BLaER1 treated with 17β-estradiol and CSF1 and Interleukin-3, amounts not matched to agents 10 nM and 100 nM (cell line): ENCODE data around the gene NCK2.
A peak's percentile ranks its signal among the peaks of the same experiment; 100 is the strongest.

ENCODE experiments used
- H3K27ac ChIP-seq, 11 experiments: shearing (Covaris generic); formaldehyde crosslinking; 2 replicates each; pipeline ENCODE4 v1.8.1; 2022
- H3K27me3 ChIP-seq, 11 experiments: shearing (Covaris generic); formaldehyde crosslinking; 2 replicates each; pipeline ENCODE4 v1.8.1; 2022
- H3K36me3 ChIP-seq, 11 experiments: shearing (Covaris generic); formaldehyde crosslinking; 2 replicates each; pipeline ENCODE4 v1.8.1; 2022
- H3K4me1 ChIP-seq, 10 experiments: shearing (Covaris generic); formaldehyde crosslinking; 2 replicates each; pipeline ENCODE4 v1.8.1; 2022
- H3K4me2 ChIP-seq, 11 experiments: shearing (Covaris generic); formaldehyde crosslinking; 2 replicates each; pipeline ENCODE4 v1.8.1; 2022
- H3K4me3 ChIP-seq, 10 experiments: shearing (Covaris generic); formaldehyde crosslinking; 2 replicates each; pipeline ENCODE4 v1.8.1; 2022
- H3K9ac ChIP-seq, 11 experiments: shearing (Covaris generic); formaldehyde crosslinking; 2 replicates each; pipeline ENCODE4 v1.8.1; 2022
- H3K9me3 ChIP-seq, 11 experiments: shearing (Covaris generic); formaldehyde crosslinking; replicated peaks in 1 of 11; 2 replicates each; pipeline ENCODE4 v1.8.1; 2022
- H4K20me1 ChIP-seq, 11 experiments: shearing (Covaris generic); formaldehyde crosslinking; 2 replicates each; pipeline ENCODE4 v1.8.1; 2022
- Cebpa-rat ChIP-seq, 11 experiments: shearing (Covaris generic); IDR thresholded peaks; 2 replicates each; pipeline ENCODE4 v1.8.1; 2022

NCK2 gene

GRCh38 chr2:105857076-105857740 lies 112.5 kb downstream of the NCK2 start:
- H3K9me3 ChIP-seq: peaks cover 0 to 8% (median 0%) of the 10 kb centered on the region in 11 experiments; a peak in 3 of 22 replicates
- TF ChIP-seq Cebpa-rat (IDR thresholded peaks at IDR 0.05): no peak
- H3K27ac ChIP-seq: no peak overlapping the region; a peak in 1 of 22 replicates
- no peak overlapping the region for H3K9ac ChIP-seq
- H3K4me2 ChIP-seq: no peak overlapping the region
- H3K36me3 ChIP-seq: peaks cover 54 to 86% (median 77%) of the 10 kb centered on the region in 11 experiments
- peaks cover 0 to 9% (median 0%) of the 10 kb centered on the region in 10 experiments; a peak in 4 of 20 replicates for H3K4me1 ChIP-seq
- no peaks in the 10 kb centered on the region for H3K27me3 ChIP-seq
- H4K20me1 ChIP-seq: peaks cover 21 to 94% (median 76%) of the 10 kb centered on the region in 11 experiments; a peak in 20 of 22 replicates
- H3K4me3 ChIP-seq: no peak overlapping the region

GRCh38 chr2:105858868-105859693 lies 114.4 kb downstream of the NCK2 start:
- no peaks in the 10 kb centered on the region for H3K27me3 ChIP-seq
- peaks cover 0 to 13% (median 0%) of the 10 kb centered on the region in 10 experiments; a peak in 5 of 20 replicates for H3K4me1 ChIP-seq
- peak overlapping the region in 2 of 11 experiments; percentile 5 to 22; a peak in 2 of 22 replicates for H3K27ac ChIP-seq
- no peak for TF ChIP-seq Cebpa-rat (IDR thresholded peaks at IDR 0.05)
- H3K9me3 ChIP-seq: no peaks in the 10 kb centered on the region
- no peak overlapping the region for H3K9ac ChIP-seq
- no peak overlapping the region for H3K4me2 ChIP-seq
- H3K36me3 ChIP-seq: peaks cover 63 to 97% (median 86%) of the 10 kb centered on the region in 11 experiments
- H3K4me3 ChIP-seq: no peak overlapping the region
- H4K20me1 ChIP-seq: peaks cover 29 to 94% (median 76%) of the 10 kb centered on the region in 11 experiments; a peak in 20 of 22 replicates

- TF ChIP-seq Cebpa-rat (IDR thresholded peaks at IDR 0.05): 0 out of 22 replicates have a peak, but pooled peaks of 1 of the 11 experiments have one; percentile 35
- peaks cover 29 to 94% (median 77%) of the 10 kb centered on the region in 11 experiments; a peak in 20 of 22 replicates for H4K20me1 ChIP-seq
- no peaks in the 10 kb centered on the region for H3K27me3 ChIP-seq
- H3K27ac ChIP-seq: peak overlapping the region in 1 of 11 experiments; percentile 22; a peak in 2 of 22 replicates
- H3K4me1 ChIP-seq: peaks cover 0 to 18% (median 0%) of the 10 kb centered on the region in 10 experiments; a peak in 6 of 20 replicates
- no peak overlapping the region for H3K9ac ChIP-seq
- peaks cover 63 to 98% (median 89%) of the 10 kb centered on the region in 11 experiments for H3K36me3 ChIP-seq
- no peaks in the 10 kb centered on the region for H3K9me3 ChIP-seq
- no peak overlapping the region for H3K4me2 ChIP-seq
- H3K4me3 ChIP-seq: no peak overlapping the region
Measured at GRCh38 chr2:105859694-105859951, 114.9 kb downstream of the NCK2 start.

- no peaks in the 10 kb centered on the region for H3K27me3 ChIP-seq
- H3K4me2 ChIP-seq: no peak overlapping the region
- no peak overlapping the region for H3K4me3 ChIP-seq
- no peak overlapping the region for H3K9ac ChIP-seq
- peaks cover 0 to 28% (median 5%) of the 10 kb centered on the region in 10 experiments; a peak in 10 of 20 replicates for H3K4me1 ChIP-seq
- H4K20me1 ChIP-seq: peaks cover 36 to 96% (median 79%) of the 10 kb centered on the region in 11 experiments; a peak in 21 of 22 replicates
- no peak overlapping the region for H3K27ac ChIP-seq
- TF ChIP-seq Cebpa-rat (IDR thresholded peaks at IDR 0.05): no peak
- H3K36me3 ChIP-seq: peaks cover 53 to 98% (median 85%) of the 10 kb centered on the region in 11 experiments
- no peaks in the 10 kb centered on the region for H3K9me3 ChIP-seq
Measured at GRCh38 chr2:105860567-105860966, 115.9 kb downstream of the NCK2 start.

GRCh38 chr2:105861200-105861599 lies 116.5 kb downstream of the NCK2 start:
- H3K36me3 ChIP-seq: peaks cover 47 to 96% (median 78%) of the 10 kb centered on the region in 11 experiments
- no peak overlapping the region for H3K27ac ChIP-seq
- no peak overlapping the region for H3K9ac ChIP-seq
- H3K4me1 ChIP-seq: peaks cover 0 to 34% (median 6%) of the 10 kb centered on the region in 10 experiments; a peak in 11 of 20 replicates
- no peak overlapping the region for H3K4me3 ChIP-seq
- H3K4me2 ChIP-seq: no peak overlapping the region
- H3K9me3 ChIP-seq: no peaks in the 10 kb centered on the region
- TF ChIP-seq Cebpa-rat (IDR thresholded peaks at IDR 0.05): no peak
- peaks cover 43 to 97% (median 83%) of the 10 kb centered on the region in 11 experiments; a peak in 21 of 22 replicates for H4K20me1 ChIP-seq
- no peaks in the 10 kb centered on the region for H3K27me3 ChIP-seq

- H3K36me3 ChIP-seq: peaks cover 31 to 94% (median 64%) of the 10 kb centered on the region in 11 experiments
- no peak overlapping the region for H3K4me2 ChIP-seq
- no peak overlapping the region for H3K4me3 ChIP-seq
- H3K27ac ChIP-seq: no peak overlapping the region
- no peaks in the 10 kb centered on the region for H3K9me3 ChIP-seq
- no peak for TF ChIP-seq Cebpa-rat (IDR thresholded peaks at IDR 0.05)
- H3K9ac ChIP-seq: no peak overlapping the region
- H4K20me1 ChIP-seq: peaks cover 51 to 97% (median 89%) of the 10 kb centered on the region in 11 experiments
- no peaks in the 10 kb centered on the region for H3K27me3 ChIP-seq
- peaks cover 5 to 51% (median 19%) of the 10 kb centered on the region in 10 experiments; a peak in 18 of 20 replicates for H3K4me1 ChIP-seq
Measured at GRCh38 chr2:105862843-105863242, 118.1 kb downstream of the NCK2 start.

- TF ChIP-seq Cebpa-rat (IDR thresholded peaks at IDR 0.05): no peak
- H3K4me1 ChIP-seq: peaks cover 17 to 60% (median 30%) of the 10 kb centered on the region in 10 experiments; a peak in 18 of 20 replicates
- no peak overlapping the region; a peak in 2 of 22 replicates for H3K27ac ChIP-seq
- peaks cover 19 to 94% (median 69%) of the 10 kb centered on the region in 11 experiments for H3K36me3 ChIP-seq
- H3K4me3 ChIP-seq: no peak overlapping the region
- no peaks in the 10 kb centered on the region for H3K27me3 ChIP-seq
- no peaks in the 10 kb centered on the region; a peak in 1 of 22 replicates for H3K9me3 ChIP-seq
- peaks cover 62 to 97% (median 91%) of the 10 kb centered on the region in 11 experiments for H4K20me1 ChIP-seq
- H3K4me2 ChIP-seq: no peak overlapping the region; a peak in 1 of 22 replicates
- no peak overlapping the region for H3K9ac ChIP-seq
Measured at GRCh38 chr2:105864262-105864661, 119.5 kb downstream of the NCK2 start.

GRCh38 chr2:105865222-105865913 lies 120.7 kb downstream of the NCK2 start:
- H3K4me1 ChIP-seq: peaks cover 17 to 63% (median 34%) of the 10 kb centered on the region in 10 experiments; a peak in 18 of 20 replicates
- TF ChIP-seq Cebpa-rat (IDR thresholded peaks at IDR 0.05): no peak
- H4K20me1 ChIP-seq: peaks cover 66 to 97% (median 91%) of the 10 kb centered on the region in 11 experiments
- H3K27me3 ChIP-seq: no peaks in the 10 kb centered on the region
- H3K36me3 ChIP-seq: peaks cover 16 to 94% (median 69%) of the 10 kb centered on the region in 11 experiments
- peak overlapping the region in 1 of 11 experiments; percentile 11; a peak in 1 of 22 replicates for H3K27ac ChIP-seq
- no peak overlapping the region for H3K9ac ChIP-seq
- H3K9me3 ChIP-seq: no peaks in the 10 kb centered on the region; a peak in 1 of 22 replicates
- H3K4me2 ChIP-seq: peak overlapping the region in 3 of 11 experiments; percentile 5 to 53 (median 47); a peak in 6 of 22 replicates
- no peak overlapping the region for H3K4me3 ChIP-seq
